A549 (cell line): ENCODE measurements around the gene PLPP2. TPM values are rescaled to one million over a fixed set of nuclear protein-coding genes. Genes with fewer than 3 reads are reported as not detected.

Source experiments
- ATAC-seq, 2 experiments: fragments of 200-7000 bp in 1 of 2; fragments of >200 bp in 1 of 2; cut with Nextera tagmentation in 1 of 2; cut with Tn5 transposase in 1 of 2; 3 replicates each; pipeline versions ENCODE4 v1.8.0 to v1.9.1; 2018 to 2020; ENCODE audit warnings: mild to moderate bottlenecking in 1 of 2, moderate library complexity in 1 of 2
- CTCF ChIA-PET: fragments of 300-600 bp; sonication (Branson Sonifier 250); formaldehyde crosslinking; extraction: SDS; loops from one replicate; lab custom pipeline; 2021; ENCODE audit warnings: antibody characterized with exemption, inconsistent platforms; lab: Yijun Ruan, JAX
- POLR2A ChIA-PET: fragments of 350-600 bp; formaldehyde crosslinking; extraction: SDS; loops from one replicate; lab custom pipeline; 2021; ENCODE audit warnings: antibody characterized with exemption, inconsistent platforms; lab: Yijun Ruan, JAX
- DNase-seq, 2 experiments: peaks; one replicate each; pipeline versions ENCODE4 v3.0.0 to v3.0.0-alpha.2; 2011 to 2016; ENCODE audit warnings: low read depth in 1 of 2, low spot score in 1 of 2
- FAIRE-seq: peaks from 2 replicates; lab custom pipeline; 2011; peaks lifted over from hg19 to GRCh38; lab: Jason Lieb, UNC
- H3K27ac ChIP-seq, 2 experiments: fragments of >200 bp; sonication (Bioruptor Twin); formaldehyde crosslinking; 3 replicates each; pipeline ENCODE4 v1.5.1; 2016 to 2017
- H3K4me1 ChIP-seq: fragments of >200 bp; sonication (Bioruptor Twin); formaldehyde crosslinking; 3 replicates; pipeline ENCODE4 v1.6.1; 2016
- H3K4me2 ChIP-seq: fragments of >200 bp; sonication (Bioruptor Twin); formaldehyde crosslinking; 3 replicates; pipeline ENCODE4 v1.6.1; 2016
- H3K4me3 ChIP-seq: fragments of >200 bp; sonication (Bioruptor Twin); formaldehyde crosslinking; 3 replicates; pipeline ENCODE4 v1.5.1; 2016
- H3K9me3 ChIP-seq: fragments of >200 bp; sonication (Bioruptor Twin); formaldehyde crosslinking; 3 replicates; pipeline ENCODE4 v1.6.1; 2016
- CBX8 ChIP-seq: fragments of 200-600 bp; sonication (generic); IDR thresholded peaks from 2 replicates; pipeline ENCODE4 v1.6.1; 2016
- CEBPB ChIP-seq, 2 experiments: fragments of >200 bp in 1 of 2; sonication (Bioruptor Twin) in 1 of 2; formaldehyde crosslinking in 1 of 2; IDR thresholded peaks; 2 replicates each; pipeline ENCODE4 v1.6.1; 2012 to 2016
- CHD2 ChIP-seq: fragments of 150-350 bp; IDR thresholded peaks from 2 replicates; pipeline ENCODE4 v1.6.1; 2014; ENCODE audit warnings: low read length; ENCODE audit not compliant: partially characterized antibody
- EHMT2 ChIP-seq: fragments of 200-600 bp; sonication (generic); IDR thresholded peaks from 2 replicates; pipeline ENCODE4 v1.6.1; 2016; ENCODE audit warnings: antibody characterized with exemption, low read depth, mild to moderate bottlenecking, moderate library complexity
- ESRRA ChIP-seq: fragments of 150-350 bp; IDR thresholded peaks from 2 replicates; pipeline ENCODE4 v1.6.1; 2014; ENCODE audit warnings: mild to moderate bottlenecking, low read length, borderline replicate concordance
- FOSL2 ChIP-seq, 2 experiments: fragments of 450-650 bp in 1 of 2; fragments of >200 bp in 1 of 2; sonication (Bioruptor Twin) in 1 of 2; formaldehyde crosslinking; IDR thresholded peaks; 2 replicates each; pipeline versions ENCODE4 v1.5.0 to v1.6.1; 2016 to 2020; ENCODE audit warnings: mild to moderate bottlenecking in 1 of 2, moderate library complexity in 1 of 2
- GATA3 ChIP-seq: IDR thresholded peaks from 2 replicates; pipeline ENCODE4 v1.6.1; 2012; ENCODE audit warnings: borderline replicate concordance
- HOXB13 ChIP-seq: fragments of 250-450 bp; sonication (Bioruptor Pico); IDR thresholded peaks from 2 replicates; pipeline ENCODE4 v1.5.0; 2020; ENCODE audit warnings: low read depth, mild to moderate bottlenecking, moderate library complexity
- HOXB5 ChIP-seq: fragments of 250-450 bp; sonication (Bioruptor Pico); IDR thresholded peaks from 2 replicates; pipeline ENCODE4 v1.5.0; 2020; ENCODE audit warnings: mild to moderate bottlenecking, moderate library complexity
- JUNB ChIP-seq: fragments of >200 bp; sonication (Bioruptor Twin); formaldehyde crosslinking; IDR thresholded peaks from 2 replicates; pipeline ENCODE4 v1.6.1; 2016
- KDM5A ChIP-seq: fragments of 200-600 bp; sonication (generic); IDR thresholded peaks from 2 replicates; pipeline ENCODE4 v1.6.1; 2016; ENCODE audit warnings: antibody characterized with exemption, mild to moderate bottlenecking
- MAFK ChIP-seq: fragments of 450-650 bp; IDR thresholded peaks from 2 replicates; pipeline ENCODE4 v1.6.1; 2014; ENCODE audit not compliant: partially characterized antibody
- NFE2L2 ChIP-seq: fragments of 150-350 bp; conservative IDR thresholded peaks from 2 replicates; pipeline ENCODE4 v1.6.1; 2014; ENCODE audit warnings: low read length
- NPAS2 ChIP-seq: fragments of 250-450 bp; sonication (Bioruptor Pico); IDR thresholded peaks from 2 replicates; pipeline ENCODE4 v1.8.0; 2022; ENCODE audit warnings: mild to moderate bottlenecking, moderate library complexity, borderline replicate concordance
- NR3C1 ChIP-seq: fragments of >200 bp; sonication (Bioruptor Twin); formaldehyde crosslinking; IDR thresholded peaks from 3 replicates; pipeline ENCODE4 v1.6.1; 2017
- PHF8 ChIP-seq: fragments of 200-600 bp; sonication (generic); IDR thresholded peaks from 2 replicates; pipeline ENCODE4 v1.6.1; 2016; ENCODE audit warnings: low read depth, mild to moderate bottlenecking, antibody characterized with exemption, moderate library complexity, borderline replicate concordance
- POLR2AphosphoS2 ChIP-seq: conservative IDR thresholded peaks from 2 replicates; pipeline ENCODE4 v1.6.1; 2012; ENCODE audit warnings: low read length, improper control_type of control experiment, inconsistent platforms
- RFX5 ChIP-seq: fragments of 450-650 bp; IDR thresholded peaks from 2 replicates; pipeline ENCODE4 v1.7.1; 2014; ENCODE audit warnings: antibody characterized with exemption, mild to moderate bottlenecking, moderate library complexity
- SMC3 ChIP-seq: fragments of >200 bp; sonication (Bioruptor Twin); formaldehyde crosslinking; IDR thresholded peaks from 3 replicates; pipeline ENCODE4 v1.6.1; 2018; ENCODE audit warnings: inconsistent platforms
- SREBF2 ChIP-seq: fragments of 450-650 bp; IDR thresholded peaks from 2 replicates; pipeline ENCODE4 v1.6.1; 2014; ENCODE audit warnings: mild to moderate bottlenecking, moderate library complexity
- TP53 ChIP-seq: fragments of 250-450 bp; sonication (Bioruptor Pico); IDR thresholded peaks from 2 replicates; pipeline ENCODE4 v1.5.0; 2021; ENCODE audit warnings: mild to moderate bottlenecking, moderate library complexity
- WGBS: methylation state at CpG from one replicate; pipeline ENCODE4 v1.1.6; 2017; ENCODE audit errors: missing lambda C conversion rate; 5-methylcytosine and 5-hydroxymethylcytosine counted together
- polyA plus RNA-seq, 4 experiments: library from polyadenylated mRNA; depleted of rRNA in 3 of 4; stranded (reverse); fragments of >200 nt; fragmentation: RNase III in 1 of 4; extraction: RNeasy Plus Mini Kit Qiagen cat#74134 plus additional on column Dnase treatment in 1 of 4; gene quantifications; 2 replicates in 3 of 4; 3 replicates in 1 of 4; pipeline ENCODE4 v1.2.3, GENCODE V29; 2011 to 2017
- TF ChIP-seq, protein P1 (sequence below): fragments of 150-350 bp; IDR thresholded peaks from 2 replicates; pipeline ENCODE4 v1.6.1; 2014; ENCODE audit warnings: low read depth, mild to moderate bottlenecking, low read length
- TF ChIP-seq, protein P2 (sequence below): fragments of >200 bp; sonication (Bioruptor Twin); formaldehyde crosslinking; IDR thresholded peaks from 2 replicates; pipeline ENCODE4 v1.6.1; 2016
- TF ChIP-seq, protein P3 (sequence below): IDR thresholded peaks from 2 replicates; pipeline ENCODE4 v1.6.1; 2012
- TF ChIP-seq, protein P4 (sequence below): fragments of 200-600 bp; sonication (generic); IDR thresholded peaks from 2 replicates; pipeline ENCODE4 v1.6.1; 2016; ENCODE audit warnings: antibody characterized with exemption, mild to moderate bottlenecking, moderate library complexity
- TF ChIP-seq, protein P5 (sequence below): fragments of >200 bp; sonication (Bioruptor Twin); formaldehyde crosslinking; IDR thresholded peaks from 3 replicates; pipeline ENCODE4 v1.6.1; 2016

The PLPP2 gene
- polyA plus RNA-seq, 2 of the 4 experiments (the other 2 are of a cell fraction), result 44.2 to 100 TPM

DNA sequence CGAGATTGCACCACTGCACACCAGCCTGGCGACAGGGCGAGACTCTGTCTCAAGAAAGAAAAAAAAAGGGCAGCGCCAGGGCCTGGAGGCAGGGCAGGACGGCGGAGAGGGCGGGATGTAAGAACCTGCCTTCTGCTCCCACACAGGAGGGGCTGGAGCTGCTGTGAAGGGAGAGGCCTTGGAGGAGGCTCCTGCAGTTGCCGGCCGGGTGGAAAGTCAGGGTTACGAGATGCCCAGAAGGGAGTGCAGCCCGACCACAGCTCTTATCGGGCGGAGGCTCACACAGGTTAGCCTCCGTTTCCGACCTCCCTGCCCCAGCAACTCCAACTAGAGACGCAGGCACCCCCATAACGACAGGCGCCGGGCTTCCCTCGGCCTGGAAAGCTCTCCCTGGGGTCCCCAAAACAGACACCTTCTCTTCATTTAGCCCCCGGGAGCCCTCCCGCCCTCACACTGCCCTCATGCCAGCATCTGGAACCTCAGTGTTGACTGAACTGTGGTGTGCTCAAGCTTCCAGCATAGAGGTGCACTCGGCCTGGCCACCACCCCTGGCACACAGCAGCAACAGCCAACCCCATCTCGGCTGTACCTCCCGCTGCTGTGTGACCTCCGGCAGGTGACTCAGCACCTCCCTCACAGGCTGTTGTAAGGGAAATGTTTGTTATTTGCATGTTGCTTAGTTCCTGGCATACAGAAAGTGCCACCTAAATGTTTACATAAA, 1.4 kb downstream of the PLPP2 start (continued):
- TF ChIP-seq, protein P1, sequence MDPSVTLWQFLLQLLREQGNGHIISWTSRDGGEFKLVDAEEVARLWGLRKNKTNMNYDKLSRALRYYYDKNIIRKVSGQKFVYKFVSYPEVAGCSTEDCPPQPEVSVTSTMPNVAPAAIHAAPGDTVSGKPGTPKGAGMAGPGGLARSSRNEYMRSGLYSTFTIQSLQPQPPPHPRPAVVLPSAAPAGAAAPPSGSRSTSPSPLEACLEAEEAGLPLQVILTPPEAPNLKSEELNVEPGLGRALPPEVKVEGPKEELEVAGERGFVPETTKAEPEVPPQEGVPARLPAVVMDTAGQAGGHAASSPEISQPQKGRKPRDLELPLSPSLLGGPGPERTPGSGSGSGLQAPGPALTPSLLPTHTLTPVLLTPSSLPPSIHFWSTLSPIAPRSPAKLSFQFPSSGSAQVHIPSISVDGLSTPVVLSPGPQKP, result no peak
- TF ChIP-seq CEBPB (IDR thresholded peaks at IDR 0.05) (0 out of 4 replicates have a peak, but pooled peaks of 1 of the 2 experiments have one; percentile 7), MAFK (peak; percentile 77), HOXB5 (no peak), NFE2L2 (peak; percentile 42; the same call in 1 of the 2 replicates), SMC3 (no peak), NPAS2 (CRISPR knock-in tag) (no peak), FOSL2 (IDR thresholded peaks at IDR 0.05) (no peak), FOSL2 (CRISPR knock-in tag; IDR thresholded peaks at IDR 0.05) (peak; percentile 79), POLR2AphosphoS2 (no peak)

DNA sequence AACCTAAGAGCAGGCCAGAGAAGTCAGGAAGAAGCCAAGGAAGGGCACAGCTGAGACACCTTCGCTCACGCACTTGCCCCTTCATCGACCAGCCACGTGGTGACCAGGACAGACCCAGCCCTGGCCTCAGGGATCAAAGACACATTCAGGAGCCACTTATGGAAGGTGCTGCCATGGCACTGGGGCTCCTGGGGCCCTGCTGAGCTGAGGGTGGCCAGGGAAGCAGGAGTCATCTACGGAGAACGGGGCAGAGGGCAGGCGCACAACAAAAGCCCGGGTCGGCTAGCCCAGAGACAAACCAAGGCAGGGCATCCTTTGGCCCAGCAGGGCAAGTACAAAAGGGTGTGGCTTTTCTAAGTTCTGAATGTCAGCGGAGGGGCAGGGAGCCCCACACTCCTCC, 2.3 kb downstream of the PLPP2 start:
- Histone ChIP-seq H3K4me3 (peak overlapping the region; percentile 87; the same call in 1 of the 3 replicates), H3K4me1 (peaks cover 10% of the 10 kb centered on the region), H3K27ac (peak overlapping the region; percentile 85 to 100), H3K4me2 (peak overlapping the region; percentile 97), H3K9me3 (no peaks in the 10 kb centered on the region)
- ATAC-seq, result no peak
- TF ChIP-seq FOSL2 (IDR thresholded peaks at IDR 0.05) (no peak), FOSL2 (CRISPR knock-in tag; IDR thresholded peaks at IDR 0.05) (no peak), RFX5 (no peak), NR3C1 (no peak), POLR2AphosphoS2 (no peak), ESRRA (no peak), KDM5A (no peak), CHD2 (no peak), SREBF2 (no peak), GATA3 (no peak)
- TF ChIP-seq, protein P2, sequence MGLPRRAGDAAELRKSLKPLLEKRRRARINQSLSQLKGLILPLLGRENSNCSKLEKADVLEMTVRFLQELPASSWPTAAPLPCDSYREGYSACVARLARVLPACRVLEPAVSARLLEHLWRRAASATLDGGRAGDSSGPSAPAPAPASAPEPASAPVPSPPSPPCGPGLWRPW, result no peak
- TF ChIP-seq, protein P3, sequence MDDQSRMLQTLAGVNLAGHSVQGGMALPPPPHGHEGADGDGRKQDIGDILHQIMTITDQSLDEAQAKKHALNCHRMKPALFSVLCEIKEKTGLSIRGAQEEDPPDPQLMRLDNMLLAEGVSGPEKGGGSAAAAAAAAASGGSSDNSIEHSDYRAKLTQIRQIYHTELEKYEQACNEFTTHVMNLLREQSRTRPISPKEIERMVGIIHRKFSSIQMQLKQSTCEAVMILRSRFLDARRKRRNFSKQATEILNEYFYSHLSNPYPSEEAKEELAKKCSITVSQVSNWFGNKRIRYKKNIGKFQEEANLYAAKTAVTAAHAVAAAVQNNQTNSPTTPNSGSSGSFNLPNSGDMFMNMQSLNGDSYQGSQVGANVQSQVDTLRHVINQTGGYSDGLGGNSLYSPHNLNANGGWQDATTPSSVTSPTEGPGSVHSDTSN, result no peak
- 91% methylated on average over 9 of the region's 10 CpGs for WGBS
- no peak for DNase-seq
- CTCF ChIA-PET, result interaction anchor here (0.5 kb wide), 1 partner anchor 343 kb away, joined by 3 read pairs; no protein-coding TSS in a partner anchor
- no peak for FAIRE-seq
- POLR2A ChIA-PET, result no interaction called here

DNA sequence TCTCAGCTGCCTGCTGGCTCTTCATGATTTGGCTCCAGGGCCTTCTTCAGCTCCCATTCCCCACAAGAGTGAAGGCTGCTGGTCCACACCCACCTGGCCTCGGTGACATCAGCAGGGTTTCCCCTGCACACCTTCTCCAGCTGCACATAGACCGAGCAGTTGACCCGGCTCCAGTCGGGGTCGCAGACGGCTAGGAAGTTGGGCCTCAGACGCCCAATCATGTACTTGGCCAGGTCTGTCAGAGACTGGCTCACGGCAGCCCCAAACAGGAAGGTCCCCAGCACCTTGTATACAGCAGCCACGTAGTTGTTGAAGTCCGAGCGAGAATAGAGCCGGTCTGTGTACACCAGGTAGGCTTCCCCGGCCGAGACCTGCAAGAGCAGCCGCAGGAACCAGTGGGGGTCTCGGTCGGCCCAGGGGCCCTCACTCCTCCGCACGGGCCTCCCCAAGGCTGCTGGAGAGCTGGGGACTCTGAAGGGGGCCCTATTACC, 3.8 kb downstream of the PLPP2 start:
- no peaks in the 10 kb centered on the region for H3K9me3 ChIP-seq
- no peak overlapping the region for H3K27ac ChIP-seq
- ChIA-PET POLR2A (no interaction called here), CTCF (interaction anchor here (1.0 to 1.3 kb wide), 4 partner anchors 8 to 223 kb away, joined by 3 to 4 read pairs (median 4); no protein-coding TSS in a partner anchor)
- WGBS, result 95% methylated on average over 10 of the region's 19 CpGs
- peaks cover 10% of the 10 kb centered on the region for H3K4me1 ChIP-seq
- FAIRE-seq (no peak), DNase-seq (no peak), ATAC-seq (no peak)
- no peak overlapping the region for H3K4me3 ChIP-seq
- H3K4me2 ChIP-seq, result no peak overlapping the region
- TF ChIP-seq CEBPB (IDR thresholded peaks at IDR 0.05) (no peak), JUNB (no peak), HOXB13 (CRISPR knock-in tag) (no peak), PHF8 (no peak), SREBF2 (no peak), CBX8 (no peak), EHMT2 (no peak), TP53 (no peak), NFE2L2 (no peak)
- TF ChIP-seq, protein P4, sequence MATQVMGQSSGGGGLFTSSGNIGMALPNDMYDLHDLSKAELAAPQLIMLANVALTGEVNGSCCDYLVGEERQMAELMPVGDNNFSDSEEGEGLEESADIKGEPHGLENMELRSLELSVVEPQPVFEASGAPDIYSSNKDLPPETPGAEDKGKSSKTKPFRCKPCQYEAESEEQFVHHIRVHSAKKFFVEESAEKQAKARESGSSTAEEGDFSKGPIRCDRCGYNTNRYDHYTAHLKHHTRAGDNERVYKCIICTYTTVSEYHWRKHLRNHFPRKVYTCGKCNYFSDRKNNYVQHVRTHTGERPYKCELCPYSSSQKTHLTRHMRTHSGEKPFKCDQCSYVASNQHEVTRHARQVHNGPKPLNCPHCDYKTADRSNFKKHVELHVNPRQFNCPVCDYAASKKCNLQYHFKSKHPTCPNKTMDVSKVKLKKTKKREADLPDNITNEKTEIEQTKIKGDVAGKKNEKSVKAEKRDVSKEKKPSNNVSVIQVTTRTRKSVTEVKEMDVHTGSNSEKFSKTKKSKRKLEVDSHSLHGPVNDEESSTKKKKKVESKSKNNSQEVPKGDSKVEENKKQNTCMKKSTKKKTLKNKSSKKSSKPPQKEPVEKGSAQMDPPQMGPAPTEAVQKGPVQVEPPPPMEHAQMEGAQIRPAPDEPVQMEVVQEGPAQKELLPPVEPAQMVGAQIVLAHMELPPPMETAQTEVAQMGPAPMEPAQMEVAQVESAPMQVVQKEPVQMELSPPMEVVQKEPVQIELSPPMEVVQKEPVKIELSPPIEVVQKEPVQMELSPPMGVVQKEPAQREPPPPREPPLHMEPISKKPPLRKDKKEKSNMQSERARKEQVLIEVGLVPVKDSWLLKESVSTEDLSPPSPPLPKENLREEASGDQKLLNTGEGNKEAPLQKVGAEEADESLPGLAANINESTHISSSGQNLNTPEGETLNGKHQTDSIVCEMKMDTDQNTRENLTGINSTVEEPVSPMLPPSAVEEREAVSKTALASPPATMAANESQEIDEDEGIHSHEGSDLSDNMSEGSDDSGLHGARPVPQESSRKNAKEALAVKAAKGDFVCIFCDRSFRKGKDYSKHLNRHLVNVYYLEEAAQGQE, result no peak
- TF ChIP-seq, protein P3, result no peak
- TF ChIP-seq, protein P5, sequence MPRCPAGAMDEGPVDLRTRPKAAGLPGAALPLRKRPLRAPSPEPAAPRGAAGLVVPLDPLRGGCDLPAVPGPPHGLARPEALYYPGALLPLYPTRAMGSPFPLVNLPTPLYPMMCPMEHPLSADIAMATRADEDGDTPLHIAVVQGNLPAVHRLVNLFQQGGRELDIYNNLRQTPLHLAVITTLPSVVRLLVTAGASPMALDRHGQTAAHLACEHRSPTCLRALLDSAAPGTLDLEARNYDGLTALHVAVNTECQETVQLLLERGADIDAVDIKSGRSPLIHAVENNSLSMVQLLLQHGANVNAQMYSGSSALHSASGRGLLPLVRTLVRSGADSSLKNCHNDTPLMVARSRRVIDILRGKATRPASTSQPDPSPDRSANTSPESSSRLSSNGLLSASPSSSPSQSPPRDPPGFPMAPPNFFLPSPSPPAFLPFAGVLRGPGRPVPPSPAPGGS, result no peak
